C4-2B (cell line): ENCODE measurements around the gene SF3B3.

Experiments
- H3K27ac ChIP-seq: fragments of 450-650 bp; 2 replicates; pipeline ENCODE4 v1.5.1; 2017
- CTCF ChIP-seq: fragments of 450-650 bp; conservative IDR thresholded peaks from 2 replicates; pipeline ENCODE4 v1.5.1; 2017; ENCODE audit warnings: mild to moderate bottlenecking
- ZFX ChIP-seq: fragments of 450-650 bp; IDR thresholded peaks from 2 replicates; pipeline ENCODE4 v1.6.1; 2017

SF3B3 gene

GRCh38 chr16:70494202-70494770 is 29.3 kb upstream of the SF3B3 start:
- TF ChIP-seq CTCF (no peak), ZFX (no peak)
- no peak overlapping the region for H3K27ac ChIP-seq

GRCh38 chr16:70494777-70495176 is 28.8 kb upstream of the SF3B3 start:
- no peak overlapping the region for H3K27ac ChIP-seq
- TF ChIP-seq CTCF (no peak), ZFX (no peak)

- TF ChIP-seq CTCF (no peak), ZFX (no peak)
- no peak overlapping the region for H3K27ac ChIP-seq
Observed at GRCh38 chr16:70495425-70496182, 28.0 kb upstream of the SF3B3 start.

GRCh38 chr16:70496513-70496912 is 27.1 kb upstream of the SF3B3 start:
- TF ChIP-seq ZFX (no peak), CTCF (no peak)
- no peak overlapping the region for H3K27ac ChIP-seq

GRCh38 chr16:70508752-70509151 is 14.9 kb upstream of the SF3B3 start:
- TF ChIP-seq CTCF, result no peak; the same call in 1 of the 2 replicates
- TF ChIP-seq ZFX, result no peak
- H3K27ac ChIP-seq, result no peak overlapping the region

GRCh38 chr16:70510216-70510615 is 13.4 kb upstream of the SF3B3 start:
- no peak overlapping the region for H3K27ac ChIP-seq
- TF ChIP-seq CTCF (no peak), ZFX (no peak)

GRCh38 chr16:70511833-70512232 is 11.8 kb upstream of the SF3B3 start:
- TF ChIP-seq ZFX, result no peak
- no peak for TF ChIP-seq CTCF
- no peak overlapping the region for H3K27ac ChIP-seq
